ENCODE data around the gene DACT2. TPM values are rescaled to one million over a fixed set of nuclear protein-coding genes. Genes with fewer than 3 reads are reported as not detected.

DACT2 gene
- total RNA-seq, 3 donors from 2014 or later (not counting 1 experiment from before 2014, with no cell fraction given), result not detected

DNA sequence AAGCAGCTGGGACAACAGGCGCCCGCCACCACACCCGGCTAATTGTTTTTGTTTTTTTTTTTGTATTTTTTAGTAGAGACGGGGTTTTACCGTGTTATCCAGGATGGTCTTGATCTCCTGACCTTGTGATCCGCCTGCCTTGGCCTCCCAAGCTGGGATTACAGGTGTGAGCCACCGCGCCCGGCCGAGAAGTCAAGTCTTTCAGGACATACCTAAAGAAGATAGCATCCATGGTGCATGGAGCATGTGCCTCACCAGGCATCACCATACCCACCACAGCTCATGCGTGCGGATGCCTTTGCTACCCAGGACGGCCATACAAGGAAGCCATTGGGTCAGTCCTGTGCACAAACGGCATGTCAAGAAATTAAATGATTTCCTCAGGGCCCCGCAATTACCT is 60.8 kb downstream of the DACT2 start:
- no peaks in the 10 kb centered on the region for H3K27me3 ChIP-seq (ENCODE audit: control insufficient read depth, insufficient read depth, low read length)
- H3K9me3 Mint-ChIP-seq, result no peaks in the 10 kb centered on the region
- ATAC-seq (no peak), DNase-seq (no peak)
- intact Hi-C loops (cut with micrococcal nuclease), result no loop called here
- no peaks in the 10 kb centered on the region for H3K4me1 ChIP-seq (ENCODE audit: control insufficient read depth, insufficient read depth, low read length)
- no peak overlapping the region for H3K27ac Mint-ChIP-seq
- H3K27ac ChIP-seq (ENCODE audit: low read length), result no peak overlapping the region
- no peaks in the 10 kb centered on the region for H3K27me3 Mint-ChIP-seq (ENCODE audit: low read depth in 2 of 2)
- H3K4me3 ChIP-seq (ENCODE audit: low read length), result no peak overlapping the region
- no peaks in the 10 kb centered on the region for H3K4me1 Mint-ChIP-seq
- WGBS (ENCODE audit: insufficient coverage), result 94% methylated on average over 12 of the region's 15 CpGs
- H3K36me3 Mint-ChIP-seq, result no peaks in the 10 kb centered on the region
- H3K9me3 ChIP-seq (ENCODE audit: control insufficient read depth, insufficient read depth, low read length), result peaks cover 4% of the 10 kb centered on the region
- H3K36me3 ChIP-seq (ENCODE audit: control insufficient read depth, insufficient read depth, low read length), result no peaks in the 10 kb centered on the region
- TF ChIP-seq CTCF (IDR thresholded peaks at IDR 0.05), result no peak
- no peak overlapping the region for H3K4me3 Mint-ChIP-seq

- H3K27ac Mint-ChIP-seq, result no peak overlapping the region
- ATAC-seq (no peak), DNase-seq (no peak)
- no peak overlapping the region for H3K4me3 Mint-ChIP-seq
- Histone ChIP-seq H3K4me3 (ENCODE audit: low read length) (no peak overlapping the region), H3K4me1 (ENCODE audit: control insufficient read depth, insufficient read depth, low read length) (no peaks in the 10 kb centered on the region), H3K27me3 (ENCODE audit: control insufficient read depth, insufficient read depth, low read length) (no peaks in the 10 kb centered on the region), H3K9me3 (ENCODE audit: control insufficient read depth, insufficient read depth, low read length) (peaks cover 4% of the 10 kb centered on the region), H3K36me3 (ENCODE audit: control insufficient read depth, insufficient read depth, low read length) (no peaks in the 10 kb centered on the region), H3K27ac (ENCODE audit: low read length) (no peak overlapping the region)
- peaks cover 2 to 6% of the 10 kb centered on the region in 2 donors for H3K27me3 Mint-ChIP-seq (ENCODE audit: low read depth in 2 of 2)
- H3K4me1 Mint-ChIP-seq, result no peaks in the 10 kb centered on the region
- intact Hi-C loops (cut with micrococcal nuclease), result no loop called here
- no peaks in the 10 kb centered on the region for H3K9me3 Mint-ChIP-seq
- no peak for TF ChIP-seq CTCF (IDR thresholded peaks at IDR 0.05)
- H3K36me3 Mint-ChIP-seq, result no peaks in the 10 kb centered on the region
These were observed 62.6 kb downstream of the DACT2 start for GRCh38 chr6:168256940-168257339.

Other genes with a start within 250 kb of the DACT2 start
- gene FRMD1, start 240.6 kb downstream of the DACT2 start, total RNA-seq, result not detected
- not detected for gene SMOC2, start 121.4 kb upstream of the DACT2 start, total RNA-seq